B cell (primary cell): ENCODE data around the gene COL6A1. TPM values are rescaled to one million over a fixed set of nuclear protein-coding genes. Genes with fewer than 3 reads are reported as not detected.

Source experiments
- ATAC-seq: fragments of 200-7000 bp; cut with Tn5 transposase; one replicate; pipeline ENCODE4 v1.10.0; 2021; ENCODE audit warnings: low read depth, mild to moderate bottlenecking, moderate number of reproducible peaks, moderate library complexity
- CTCF ChIA-PET: fragments of 350-600 bp; sonication (Branson Sonifier 250); formaldehyde crosslinking; loops from one replicate; lab custom pipeline; 2021; ENCODE audit warnings: antibody characterized with exemption, inconsistent platforms; lab: Charles Lee
- POLR2A ChIA-PET: fragments of 350-600 bp; sonication (Branson Sonifier 250); formaldehyde crosslinking; loops from one replicate; lab custom pipeline; 2021; ENCODE audit warnings: antibody characterized with exemption; lab: Charles Lee
- DNase-seq: peaks from one replicate; pipeline ENCODE4 v3.0.0; 2013
- H2AFZ ChIP-seq: 2 replicates; pipeline ENCODE4 v1.6.1; 2012; ENCODE audit warnings: mild to moderate bottlenecking, low read depth, low read length; ENCODE audit not compliant: insufficient read depth, poor library complexity, severe bottlenecking
- H3K27ac ChIP-seq, 2 donors: 1 replicate in 1 of 2; 2 replicates in 1 of 2; pipeline ENCODE4 v1.5.1; 2012 to 2013; ENCODE audit warnings: low read length in 2 of 2, mild to moderate bottlenecking in 2 of 2, moderate library complexity in 1 of 2
- H3K27me3 ChIP-seq, 4 experiments: fragments of 200-600 bp in 1 of 4; sonication (generic) in 1 of 4; replicated peaks in 1 of 4; 1 replicate in 2 of 4; 2 replicates in 2 of 4; pipeline versions ENCODE4 v1.6.1 to v1.7.0; 2013 to 2016; ENCODE audit warnings: low read length in 3 of 4, mild to moderate bottlenecking in 2 of 4, mixed read lengths in 1 of 4, moderate library complexity in 1 of 4; ENCODE audit not compliant: insufficient read depth in 4 of 4, control insufficient read depth in 3 of 4; ENCODE audit errors: control extremely low read depth in 1 of 4
- H3K36me3 ChIP-seq, 2 experiments: replicated peaks in 1 of 2; 1 replicate in 1 of 2; 2 replicates in 1 of 2; pipeline versions ENCODE4 v1.6.1 to v1.7.1; 2013; ENCODE audit warnings: low read length in 1 of 2; ENCODE audit not compliant: insufficient read depth in 2 of 2, control insufficient read depth in 1 of 2; ENCODE audit errors: control extremely low read depth in 1 of 2, extremely low read depth in 1 of 2
- H3K4me1 ChIP-seq, 2 donors: fragments of 200-600 bp in 1 of 2; sonication (generic) in 1 of 2; 1 replicate in 1 of 2; 2 replicates in 1 of 2; pipeline versions ENCODE4 v1.5.1 to v1.6.1; 2013 to 2017; ENCODE audit warnings: low read length in 2 of 2; ENCODE audit not compliant: control insufficient read depth in 2 of 2, insufficient read depth in 2 of 2
- H3K4me2 ChIP-seq: replicated peaks from 2 replicates; pipeline ENCODE3; 2012; ENCODE audit warnings: mild to moderate bottlenecking, low read depth, low read length; ENCODE audit not compliant: poor library complexity, severe bottlenecking
- H3K4me3 ChIP-seq, 5 experiments: fragments of 200-600 bp in 1 of 5; sonication (generic) in 1 of 5; 1 replicate in 3 of 5; 2 replicates in 2 of 5; pipeline versions ENCODE4 v1.5.1 to v1.7.0; 2011 to 2016; ENCODE audit warnings: low read length in 4 of 5, mild to moderate bottlenecking in 4 of 5, low read depth in 2 of 5, control low read depth in 1 of 5, moderate library complexity in 1 of 5; ENCODE audit not compliant: insufficient read depth in 1 of 5; ENCODE audit errors: control extremely low read depth in 1 of 5, extremely low read depth in 1 of 5
- H3K79me2 ChIP-seq: fragments of 200-600 bp; sonication (generic); one replicate; pipeline ENCODE4 v1.6.0; 2016; ENCODE audit warnings: low read length; ENCODE audit not compliant: control insufficient read depth, insufficient read depth
- H3K9ac ChIP-seq: fragments of 200-600 bp; sonication (generic); 2 replicates; pipeline ENCODE4 v1.6.1; 2017; ENCODE audit warnings: mild to moderate bottlenecking, low read length, moderate library complexity
- H3K9me3 ChIP-seq, 3 donors: one replicate each; pipeline versions ENCODE4 v1.6.1 to v1.7.1; 2013; ENCODE audit warnings: low read length in 2 of 3; ENCODE audit not compliant: control insufficient read depth in 2 of 3, insufficient read depth in 1 of 3; ENCODE audit errors: control extremely low read depth in 1 of 3
- H4K20me1 ChIP-seq: 2 replicates; pipeline ENCODE4 v1.6.0; 2012; ENCODE audit warnings: mild to moderate bottlenecking, low read length; ENCODE audit not compliant: insufficient read depth, control insufficient read depth, poor library complexity, severe bottlenecking
- H3K27ac Mint-ChIP-seq: one replicate; pipeline ENCODE4 v1.8.0; 2021; ENCODE audit warnings: mixed read lengths
- H3K27me3 Mint-ChIP-seq: one replicate; pipeline ENCODE4 v1.8.0; 2021; ENCODE audit warnings: mixed read lengths
- H3K4me1 Mint-ChIP-seq: one replicate; pipeline ENCODE4 v1.8.0; 2021; ENCODE audit warnings: mixed read lengths
- H3K4me3 Mint-ChIP-seq: one replicate; pipeline ENCODE4 v1.8.0; 2021; ENCODE audit warnings: mixed read lengths
- H3K9me3 Mint-ChIP-seq: one replicate; pipeline ENCODE4 v1.8.0; 2022; ENCODE audit warnings: mixed read lengths; ENCODE audit not compliant: insufficient read depth
- CTCF ChIP-seq: fragments of 200-600 bp; IDR thresholded peaks from one replicate; pipeline ENCODE4 v1.8.0; 2022; ENCODE audit warnings: antibody characterized with exemption, mild to moderate bottlenecking
- EZH2 ChIP-seq: IDR thresholded peaks from 2 replicates; pipeline ENCODE4 v1.6.1; 2012; ENCODE audit warnings: borderline replicate concordance, low read depth, mild to moderate bottlenecking, moderate library complexity, low read length; ENCODE audit not compliant: insufficient read depth, poor library complexity, severe bottlenecking
- WGBS: methylation state at CpG from one replicate; pipeline ENCODE4 v1.1.5; 2013; ENCODE audit warnings: missing lambda C conversion rate; ENCODE audit not compliant: insufficient coverage; 5-methylcytosine and 5-hydroxymethylcytosine counted together
- intact Hi-C: fragments of 100-400 bp; cut with micrococcal nuclease; formaldehyde crosslinking; loops from one replicate; pipeline ENCODE4 v1.10.0; 2022
- polyA plus RNA-seq: library from polyadenylated mRNA; depleted of rRNA; stranded (reverse); fragments of >200 nt; gene quantifications from 2 replicates; pipeline ENCODE4 v1.2.3, GENCODE V29; 2012
- total RNA-seq, 2 donors: library from RNA; stranded (reverse); fragments of 120-200 nt in 1 of 2; gene quantifications; 1 replicate in 1 of 2; 2 replicates in 1 of 2; pipeline versions ENCODE4 v1.2.3 to v1.2.4, GENCODE V29; 2013 to 2022

Gene COL6A1
- total and polyA plus RNA-seq, 2 donors (not counting 1 experiment from before 2014, with no cell fraction given), result 0.39 to 0.67 TPM

DNA sequence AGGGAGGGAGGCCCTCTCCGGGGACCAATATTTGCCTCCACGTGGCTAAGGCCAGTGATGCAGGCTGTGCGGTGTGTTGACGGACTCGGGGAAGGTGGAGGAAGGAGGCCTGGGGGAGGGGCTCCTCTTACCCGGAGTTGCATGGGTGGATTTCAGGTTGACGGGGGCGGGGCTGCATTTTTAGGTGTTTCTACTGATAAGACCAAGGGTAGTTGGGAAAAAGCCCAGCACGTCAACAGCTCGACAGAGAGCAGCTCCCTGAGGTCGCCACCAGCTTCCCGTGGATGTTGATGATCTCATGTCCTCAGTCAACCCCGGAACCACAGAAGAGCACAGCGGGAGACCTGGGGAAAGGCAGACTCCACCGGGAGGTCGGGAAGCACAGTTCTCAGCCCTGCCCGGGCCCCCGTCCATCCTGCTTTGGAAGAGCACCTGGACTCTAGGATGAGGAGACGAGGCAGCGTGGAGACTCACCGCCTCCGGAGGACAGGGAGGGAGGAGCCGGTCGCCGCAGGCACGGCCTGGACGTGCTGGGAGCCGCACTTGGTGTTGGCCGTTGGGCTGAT is 32.9 kb upstream of the COL6A1 start:
- H3K4me3 Mint-ChIP-seq, result no peak overlapping the region
- H4K20me1 ChIP-seq, result no peaks in the 10 kb centered on the region
- H3K79me2 ChIP-seq, result no peaks in the 10 kb centered on the region
- peaks cover 0 to 2% (median 0%) of the 10 kb centered on the region in 4 experiments for H3K27me3 ChIP-seq
- no peaks in the 10 kb centered on the region for H3K4me1 Mint-ChIP-seq
- WGBS, result 81% methylated on average over 28 of the region's 29 CpGs
- peaks cover 0 to 9% (median 0%) of the 10 kb centered on the region in 3 donors for H3K9me3 ChIP-seq
- H2AFZ ChIP-seq, result no peak overlapping the region
- ChIA-PET POLR2A (no interaction called here), CTCF (no interaction called here)
- DNase-seq (no peak), ATAC-seq (no peak)
- H3K27me3 Mint-ChIP-seq, result peaks cover 3% of the 10 kb centered on the region
- no peak overlapping the region for H3K27ac Mint-ChIP-seq
- intact Hi-C loops, result no loop called here
- no peaks in the 10 kb centered on the region for H3K36me3 ChIP-seq
- H3K4me1 ChIP-seq, result no peaks in the 10 kb centered on the region
- no peak overlapping the region for H3K9ac ChIP-seq
- no peak overlapping the region for H3K4me3 ChIP-seq
- no peak overlapping the region for H3K27ac ChIP-seq
- TF ChIP-seq CTCF (no peak), EZH2 (no peak)
- H3K4me2 ChIP-seq, result no peak overlapping the region
- H3K9me3 Mint-ChIP-seq, result no peaks in the 10 kb centered on the region

GRCh38 chr21:45949928-45950739 is 31.4 kb upstream of the COL6A1 start:
- DNase-seq (no peak), ATAC-seq (no peak)
- H3K9me3 ChIP-seq, result peaks cover 0 to 9% (median 0%) of the 10 kb centered on the region in 3 donors
- no peaks in the 10 kb centered on the region for H4K20me1 ChIP-seq
- no peak for TF ChIP-seq CTCF
- no peak for TF ChIP-seq EZH2
- peaks cover 0 to 4% (median 0%) of the 10 kb centered on the region in 4 experiments for H3K27me3 ChIP-seq
- H3K79me2 ChIP-seq, result no peaks in the 10 kb centered on the region
- no peak overlapping the region for H3K4me3 ChIP-seq
- H3K9ac ChIP-seq, result no peak overlapping the region
- H3K36me3 ChIP-seq, result no peaks in the 10 kb centered on the region
- H3K4me1 Mint-ChIP-seq, result no peaks in the 10 kb centered on the region
- no peak overlapping the region for H2AFZ ChIP-seq
- ChIA-PET CTCF (no interaction called here), POLR2A (no interaction called here)
- intact Hi-C loops, result no loop called here
- H3K27ac ChIP-seq, result no peak overlapping the region
- H3K27me3 Mint-ChIP-seq, result peaks cover 3% of the 10 kb centered on the region
- WGBS, result 86% methylated on average over 35 of the region's 35 CpGs
- H3K4me3 Mint-ChIP-seq, result no peak overlapping the region
- H3K9me3 Mint-ChIP-seq, result no peaks in the 10 kb centered on the region
- no peak overlapping the region for H3K27ac Mint-ChIP-seq
- H3K4me2 ChIP-seq, result no peak overlapping the region
- H3K4me1 ChIP-seq, result no peaks in the 10 kb centered on the region
